ENCODE data around the gene STK32A.
"Not testable (repeated sequence)": the region's sequence is repeated elsewhere in the genome, so short reads cannot be mapped to it uniquely, and the experiment has no call there.

Gene STK32A

DNA sequence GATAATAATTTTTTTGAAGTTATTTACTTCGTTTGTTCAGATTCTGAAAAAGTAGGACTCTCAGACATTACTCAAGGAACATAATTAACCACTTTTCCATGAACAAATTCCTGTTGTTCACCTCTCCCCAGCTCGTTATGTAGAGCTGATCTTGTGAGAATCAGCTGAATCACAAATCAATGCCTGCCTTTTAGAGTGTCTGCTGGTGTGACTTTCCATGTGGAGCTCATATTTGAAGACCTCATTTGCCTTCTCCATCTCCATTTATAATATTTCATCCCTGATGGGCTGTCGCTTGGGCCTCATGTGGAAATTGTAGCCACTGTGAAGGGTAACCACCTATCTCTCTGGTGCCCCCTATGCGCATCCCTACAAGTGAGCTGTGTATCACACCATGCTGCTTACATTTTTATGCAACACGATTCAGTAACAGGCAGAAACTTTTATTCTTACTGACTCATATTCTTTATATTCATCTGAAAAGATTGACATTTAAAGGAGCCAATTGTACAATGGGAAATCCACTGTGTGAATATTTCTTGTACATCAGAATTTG is 111.3 kb downstream of the STK32A start:
- DNase-seq (ENCODE audit: low read depth), result no peak

DNA sequence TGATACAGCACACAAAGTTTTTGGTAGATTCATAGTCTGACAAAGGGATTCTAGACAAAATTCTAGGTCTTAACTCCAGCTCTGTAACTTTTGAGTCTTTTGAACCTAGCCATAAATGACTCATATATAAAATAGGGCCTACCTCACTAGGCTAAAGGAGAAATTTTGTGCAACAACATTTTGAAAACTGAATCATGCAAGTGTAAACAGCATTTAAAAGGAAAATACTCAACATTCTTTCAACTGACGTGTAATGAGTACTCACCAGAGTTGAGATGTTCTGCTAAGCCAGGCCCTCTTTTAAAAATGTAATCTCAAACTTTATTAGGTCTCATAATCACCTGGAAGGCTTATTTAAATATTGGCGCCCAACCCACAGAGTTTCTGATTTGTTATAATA is 113.2 kb downstream of the STK32A start:
- DNase-seq (ENCODE audit: low read depth), result no peak

DNA sequence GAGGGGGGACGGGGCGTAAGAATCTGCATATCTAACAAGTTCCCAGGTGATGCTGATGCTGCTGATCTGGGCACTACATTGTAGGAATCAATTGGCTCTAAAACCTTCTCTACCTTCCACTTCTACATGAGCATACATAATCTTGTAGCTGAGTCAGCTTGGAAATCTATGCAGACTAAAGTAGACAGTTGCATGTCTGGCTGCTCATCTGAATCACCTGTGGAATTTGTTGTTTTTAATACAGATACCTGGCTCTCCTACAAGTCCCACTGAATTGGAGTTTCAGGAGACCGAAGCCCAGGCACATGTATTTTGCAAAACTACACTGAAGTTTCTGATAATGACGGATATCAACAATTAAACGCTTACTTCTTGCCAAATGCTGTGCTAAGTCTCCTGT is 113.6 kb downstream of the STK32A start:
- DNase-seq (ENCODE audit: low read depth), result no peak

DNA sequence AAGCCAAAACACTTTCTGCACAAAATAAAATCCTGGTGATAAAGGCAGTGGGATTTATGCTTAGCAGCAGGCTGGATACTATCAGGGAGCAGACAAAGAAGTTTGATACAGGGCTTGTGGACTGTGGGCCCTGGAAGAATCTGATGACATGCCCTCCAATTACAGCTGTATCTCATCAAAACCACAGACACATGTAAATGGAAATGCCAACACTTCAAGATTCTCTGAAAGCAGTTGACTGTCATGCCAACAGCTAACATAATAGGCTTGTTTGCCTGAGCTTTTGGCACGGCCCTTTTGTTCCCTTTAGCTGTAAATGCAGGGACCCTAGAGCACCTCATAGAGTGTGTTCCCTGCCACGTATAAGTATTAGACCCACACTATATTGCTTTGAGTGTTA is 114.4 kb downstream of the STK32A start:
- DNase-seq (ENCODE audit: low read depth), result no peak

DNA sequence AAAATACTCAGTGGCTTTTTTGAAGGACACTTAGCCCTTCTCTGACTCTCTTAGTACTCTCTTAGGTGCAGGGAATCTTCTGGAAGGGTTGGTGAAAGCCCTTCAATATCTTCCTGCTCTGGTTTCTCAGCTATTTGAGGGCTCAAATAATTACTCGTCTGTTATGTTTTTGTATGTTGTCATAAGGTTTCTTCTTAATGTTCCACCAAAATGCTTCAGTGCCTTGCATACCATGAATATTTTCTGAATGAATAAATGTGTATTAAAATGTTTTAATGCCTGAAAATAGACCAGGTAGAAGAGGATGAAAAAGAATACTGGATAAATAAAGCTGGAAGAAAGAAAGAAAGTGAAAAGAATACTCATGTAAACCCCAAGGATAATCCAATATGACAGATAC is 124.3 kb downstream of the STK32A start:
- no peak for DNase-seq (ENCODE audit: low read depth)

DNA sequence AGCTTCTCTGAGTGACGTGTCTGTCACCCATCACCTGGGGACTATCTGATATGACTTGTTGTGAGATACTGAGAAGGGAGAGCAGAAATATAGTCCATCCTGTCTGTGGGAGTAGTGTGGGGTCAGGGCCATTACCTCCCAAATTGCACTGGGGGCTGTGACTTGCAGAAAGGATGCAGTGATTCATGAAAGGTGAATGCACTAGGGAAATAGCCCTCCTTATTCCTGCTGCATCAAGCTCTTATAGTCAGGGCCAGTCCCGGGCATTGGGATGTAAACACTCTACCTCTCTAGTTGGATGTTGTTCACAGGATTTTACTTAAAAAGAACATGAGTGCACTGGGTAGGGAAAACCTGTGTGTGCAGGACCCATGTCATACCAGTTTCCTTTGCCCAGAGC is 124.8 kb downstream of the STK32A start:
- no peak for DNase-seq (ENCODE audit: low read depth)

DNA sequence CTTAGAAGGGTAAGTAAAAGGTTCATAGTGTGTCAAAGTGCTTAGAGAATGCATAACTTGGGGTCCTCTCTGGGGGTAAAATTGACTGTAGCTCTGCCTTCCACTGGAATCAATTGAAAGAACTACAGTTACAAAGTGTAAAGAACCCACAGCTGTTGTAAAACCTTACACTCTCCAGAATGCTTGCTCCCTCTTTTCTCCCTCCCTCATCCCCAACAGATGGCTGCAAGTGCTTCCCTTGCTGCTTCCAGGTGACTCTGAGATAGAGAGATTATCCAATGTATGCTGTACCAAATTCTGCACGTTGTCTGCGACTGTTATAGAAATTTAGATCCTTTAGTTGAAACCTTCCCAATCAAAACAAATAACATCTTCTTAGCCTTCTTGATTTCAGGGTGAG is 126.0 kb downstream of the STK32A start:
- DNase-seq (ENCODE audit: low read depth), result no peak

DNA sequence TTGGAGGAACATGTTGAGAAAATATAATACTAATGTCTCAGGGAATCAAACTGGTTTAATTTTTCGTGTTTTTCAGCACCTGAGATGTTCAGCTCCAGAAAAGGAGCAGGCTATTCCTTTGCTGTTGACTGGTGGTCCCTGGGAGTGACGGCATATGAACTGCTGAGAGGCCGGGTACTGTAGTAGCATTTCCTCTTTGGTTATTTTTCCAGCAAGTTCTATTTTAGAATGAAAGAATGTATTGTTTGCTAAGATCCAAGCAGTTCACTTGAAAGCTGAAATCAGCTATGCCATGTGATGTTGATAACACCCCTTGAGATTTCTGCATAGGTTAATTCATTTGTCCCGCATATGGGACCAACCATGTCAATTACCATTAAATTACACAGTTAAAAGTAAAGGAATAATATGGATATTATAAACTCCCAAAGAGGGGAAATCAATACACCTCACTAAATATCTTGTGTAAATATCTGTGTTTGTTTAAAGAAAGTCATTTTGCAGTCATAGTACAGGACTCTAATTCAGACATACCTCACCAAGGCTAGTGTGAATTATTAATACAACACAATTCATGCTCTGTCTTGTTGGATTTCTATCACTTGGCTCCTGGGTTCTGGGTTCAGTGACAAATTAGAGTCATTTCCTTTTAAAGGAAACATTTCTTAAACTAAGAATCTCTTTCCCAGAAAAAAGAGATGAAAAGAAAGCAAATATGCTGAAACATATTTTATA is 126.8 kb downstream of the STK32A start:
- DNase-seq (ENCODE audit: low read depth), result no peak

DNA sequence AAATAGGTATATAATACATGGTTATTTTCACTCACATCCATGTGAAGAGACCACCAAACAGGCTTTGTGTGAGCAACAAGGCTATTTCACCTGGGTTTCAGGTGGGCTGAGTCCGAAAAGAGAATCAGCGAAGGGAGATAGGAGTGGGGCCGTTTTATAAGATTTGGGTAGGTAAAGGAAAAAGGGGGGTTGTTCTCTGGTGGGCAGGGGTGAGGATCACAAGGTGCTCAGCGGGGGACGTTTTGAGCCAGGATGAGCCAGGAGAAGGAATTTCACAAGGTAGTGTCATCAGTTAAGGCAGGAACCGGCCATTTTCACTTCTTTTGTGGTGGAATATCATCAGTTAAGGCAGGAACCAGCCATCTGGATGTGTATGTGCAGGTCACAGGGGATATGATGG is 132.6 kb downstream of the STK32A start:
- DNase-seq (ENCODE audit: low read depth), result not testable (repeated sequence)

DNA sequence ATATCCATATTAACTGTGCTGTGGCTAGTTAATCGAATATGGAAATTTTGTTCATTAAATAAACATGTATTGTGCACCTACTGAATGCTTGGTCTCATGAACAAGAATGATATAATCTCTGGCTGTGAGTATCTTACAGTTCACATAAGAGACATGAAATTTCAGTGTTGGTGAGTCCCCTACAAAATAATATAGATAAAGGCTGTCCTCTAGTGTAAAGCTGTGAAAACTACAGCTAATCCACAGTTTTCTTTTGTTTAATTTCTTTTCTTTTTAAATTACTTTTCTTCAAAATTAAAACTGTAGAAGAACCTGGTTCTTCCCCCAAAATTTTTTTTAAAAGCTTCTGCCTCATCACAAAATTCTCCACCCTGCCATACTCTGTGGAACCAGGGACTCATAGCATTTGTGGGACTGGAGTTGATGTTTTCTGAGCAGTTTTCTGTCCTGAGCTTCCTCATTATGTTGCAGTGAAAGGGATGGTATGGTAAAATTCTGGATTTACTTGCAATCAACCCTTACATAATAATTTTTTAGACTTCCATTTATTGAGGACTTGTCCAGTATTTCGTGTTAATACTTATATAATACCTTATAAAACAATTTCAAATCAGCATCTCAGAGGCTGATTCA is 135.0 kb downstream of the STK32A start:
- DNase-seq (ENCODE audit: low read depth), result no peak

DNA sequence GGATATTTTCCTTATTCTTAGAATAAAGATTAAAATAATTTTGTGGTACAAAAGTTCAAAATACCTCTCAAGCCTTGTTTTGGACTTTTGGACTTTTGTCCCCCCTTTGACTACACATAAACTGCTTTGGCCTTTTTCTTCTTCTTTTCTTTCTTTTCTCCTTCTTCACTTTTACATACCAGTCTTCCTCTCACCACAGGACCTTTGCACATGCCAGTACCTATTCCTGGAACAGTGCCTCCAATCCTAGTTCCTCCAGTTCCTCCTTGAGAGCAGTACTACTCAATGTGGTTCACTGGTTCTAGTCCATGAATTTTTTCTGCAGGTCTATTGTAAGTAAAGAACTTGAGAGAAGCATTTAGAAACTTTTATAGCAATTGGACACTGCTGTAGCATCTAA is 136.5 kb downstream of the STK32A start:
- DNase-seq (ENCODE audit: low read depth), result no peak

DNA sequence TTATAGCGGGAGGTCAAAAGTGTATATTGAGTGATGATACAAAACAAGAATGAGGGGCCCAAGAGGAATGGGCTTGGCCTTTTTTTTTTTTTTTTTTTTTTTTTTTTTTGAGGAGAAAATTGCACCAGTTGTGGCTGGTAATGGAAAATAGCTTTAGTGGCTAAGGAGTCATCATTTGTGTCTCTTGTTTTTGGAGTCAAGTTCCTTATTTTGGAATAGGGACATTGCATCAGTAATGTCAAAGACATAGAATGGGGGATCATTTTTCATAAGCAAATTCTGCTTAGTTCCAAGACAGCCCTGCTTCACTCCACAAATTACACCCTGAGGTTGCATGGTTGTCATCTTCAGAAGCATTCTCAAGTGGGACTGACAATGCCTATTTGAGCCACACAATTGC is 137.4 kb downstream of the STK32A start:
- DNase-seq (ENCODE audit: low read depth), result no peak

DNA sequence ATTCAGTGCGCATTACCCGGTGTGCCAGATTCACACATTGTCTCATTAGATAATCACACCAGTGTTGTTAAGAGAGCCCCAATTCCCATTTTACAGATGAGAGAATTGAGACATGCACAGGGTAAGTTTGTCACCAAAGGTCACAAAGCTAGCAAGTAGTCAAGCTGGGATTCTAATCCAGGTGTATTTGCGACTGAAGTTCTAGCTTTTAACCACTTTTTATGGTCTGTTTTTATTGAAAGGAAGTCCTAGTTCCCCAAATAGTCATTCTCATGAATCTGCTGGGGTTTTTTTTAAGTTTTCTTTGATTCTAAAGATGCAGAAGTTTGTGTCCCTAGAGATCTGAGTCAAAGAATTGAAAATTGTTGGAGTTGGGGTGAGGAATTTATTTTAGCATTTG is 138.5 kb downstream of the STK32A start:
- no peak for DNase-seq (ENCODE audit: low read depth)

DNA sequence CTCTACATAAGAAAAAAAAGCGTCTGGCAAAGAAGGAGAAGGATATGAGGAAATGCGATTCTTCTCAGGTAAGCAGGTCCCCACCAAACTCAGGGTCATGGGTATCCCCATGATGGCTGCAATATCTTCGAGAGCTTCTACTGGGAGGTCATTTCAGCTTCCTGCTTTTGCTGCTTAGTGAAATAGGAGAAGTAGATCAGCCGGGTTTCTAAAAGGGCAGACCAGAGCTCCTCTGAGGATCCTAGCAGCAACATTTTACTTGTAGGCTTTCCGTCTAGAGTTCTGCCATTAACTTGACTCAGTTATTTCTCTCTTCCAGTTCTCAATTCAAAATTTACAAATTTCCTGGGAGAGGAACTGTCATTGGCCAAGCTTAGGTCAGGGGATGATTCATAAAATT is 140.3 kb downstream of the STK32A start:
- no peak for DNase-seq (ENCODE audit: low read depth)

DNA sequence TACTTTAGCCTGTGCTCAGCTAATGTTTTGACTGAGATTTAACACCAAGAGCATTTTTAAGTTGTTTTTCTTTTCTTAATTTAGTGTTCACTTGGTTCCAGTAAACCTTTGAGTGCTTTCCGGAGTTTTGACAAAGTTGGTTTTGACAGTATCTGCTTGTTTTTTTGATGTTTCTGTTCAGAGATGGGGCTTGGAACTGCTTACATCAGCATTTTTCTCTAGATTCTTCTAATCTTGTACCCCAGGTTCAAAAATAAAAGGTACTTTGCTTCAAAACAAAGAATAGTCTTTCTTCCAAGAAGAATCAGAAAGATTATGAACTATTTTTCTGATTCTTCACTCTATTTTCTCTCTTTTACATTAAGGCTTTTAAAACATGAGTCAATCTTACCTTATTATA is 142.9 kb downstream of the STK32A start:
- no peak for DNase-seq (ENCODE audit: low read depth)

DNA sequence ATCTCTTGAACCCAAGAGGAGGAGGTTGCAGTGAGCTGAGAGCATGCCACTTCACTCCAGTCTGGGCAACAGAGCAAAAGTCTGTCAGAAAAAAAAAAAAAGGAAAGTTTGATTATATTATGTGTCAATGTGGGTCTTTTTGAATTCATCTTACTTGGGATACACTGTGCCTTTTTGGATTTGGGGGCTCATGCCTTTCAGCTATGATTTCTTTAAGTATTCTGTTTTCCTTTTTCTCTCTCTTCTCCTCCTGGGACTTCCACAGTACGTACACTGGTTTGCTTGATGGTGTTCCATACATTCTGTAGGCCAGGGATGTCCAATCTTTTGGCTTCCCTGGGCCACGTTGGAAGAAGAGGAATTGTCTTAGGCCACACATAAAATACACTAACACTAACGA is 146.7 kb downstream of the STK32A start:
- DNase-seq (ENCODE audit: low read depth), result no peak

DNA sequence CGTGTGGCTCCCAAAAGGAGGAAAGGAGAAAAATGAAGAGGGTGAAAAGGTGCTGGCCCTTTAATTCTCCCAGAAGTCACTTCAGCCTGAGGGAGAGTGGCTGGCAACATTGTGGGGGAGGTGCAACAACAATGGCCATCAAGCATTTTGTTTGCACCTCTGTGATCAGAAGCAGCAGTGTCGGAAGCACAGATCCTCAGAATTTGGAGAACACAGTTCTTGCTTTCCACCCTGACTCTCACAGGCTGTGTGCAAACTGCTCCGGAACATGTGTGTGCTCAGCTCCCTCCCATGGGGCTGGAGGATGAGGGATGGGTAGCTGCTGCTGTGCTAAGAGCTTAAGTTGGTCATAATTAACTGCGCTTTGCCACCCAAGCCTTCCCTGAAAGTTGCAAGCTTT is 147.9 kb downstream of the STK32A start:
- no peak for DNase-seq (ENCODE audit: low read depth)

DNA sequence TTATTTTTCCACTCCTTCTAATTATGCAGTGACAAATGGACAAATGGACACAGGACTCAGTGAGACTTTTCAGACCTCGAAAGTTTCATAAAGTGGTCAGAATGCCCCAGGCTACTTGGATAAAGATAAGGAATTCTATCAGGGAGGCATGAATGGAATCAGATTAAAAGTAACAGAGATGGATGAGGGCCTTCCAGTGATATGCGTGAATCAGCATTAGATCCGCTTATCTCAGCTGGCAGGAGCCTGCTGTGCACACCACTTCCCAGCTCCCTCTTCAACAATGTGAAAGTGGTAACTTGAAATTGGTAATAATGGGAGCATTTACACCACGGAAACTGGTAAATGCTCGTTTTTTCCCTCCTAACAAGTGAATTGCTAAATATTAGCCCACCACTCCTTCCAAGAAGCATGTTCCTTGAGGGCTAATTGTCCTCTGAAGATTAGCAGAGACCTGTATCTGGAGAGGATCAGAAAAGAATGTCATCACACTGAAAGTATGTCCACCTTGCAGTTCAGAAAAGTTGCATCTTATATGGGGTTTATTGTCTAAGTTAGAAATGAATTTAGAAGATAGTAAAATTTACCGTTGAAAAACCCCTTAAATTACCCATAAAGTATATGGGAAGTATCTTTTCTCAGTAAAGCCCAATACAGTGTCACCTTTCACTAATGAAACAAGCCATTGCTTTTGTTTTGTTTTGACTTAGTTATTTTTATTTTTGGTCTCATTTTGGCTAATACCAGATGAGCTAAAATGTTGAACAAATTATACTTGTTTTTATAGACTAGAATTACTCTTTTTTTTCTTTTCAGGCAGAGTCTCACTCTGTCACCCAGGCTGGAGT is 149.7 kb downstream of the STK32A start:
- DNase-seq (ENCODE audit: low read depth), result no peak

DNA sequence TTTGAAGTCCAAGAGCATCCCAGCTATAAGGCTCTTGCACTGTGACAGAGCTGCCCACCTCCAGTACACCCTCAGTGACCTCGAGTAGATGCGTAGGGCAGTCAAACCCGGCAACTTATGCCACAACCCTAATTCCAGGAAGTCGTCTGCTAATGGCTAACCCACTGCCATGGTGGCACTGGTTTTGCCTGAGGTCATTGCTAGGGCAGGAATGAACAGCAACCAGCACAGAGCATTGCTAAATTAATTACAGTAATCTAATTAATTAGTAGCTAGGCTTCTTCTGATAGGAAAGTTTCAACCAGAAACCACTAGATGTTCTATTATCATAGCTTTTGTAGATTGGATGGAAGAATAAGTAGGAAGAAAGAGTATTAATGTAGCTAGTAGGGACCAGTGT is 152.3 kb downstream of the STK32A start:
- DNase-seq (ENCODE audit: low read depth), result no peak

DNA sequence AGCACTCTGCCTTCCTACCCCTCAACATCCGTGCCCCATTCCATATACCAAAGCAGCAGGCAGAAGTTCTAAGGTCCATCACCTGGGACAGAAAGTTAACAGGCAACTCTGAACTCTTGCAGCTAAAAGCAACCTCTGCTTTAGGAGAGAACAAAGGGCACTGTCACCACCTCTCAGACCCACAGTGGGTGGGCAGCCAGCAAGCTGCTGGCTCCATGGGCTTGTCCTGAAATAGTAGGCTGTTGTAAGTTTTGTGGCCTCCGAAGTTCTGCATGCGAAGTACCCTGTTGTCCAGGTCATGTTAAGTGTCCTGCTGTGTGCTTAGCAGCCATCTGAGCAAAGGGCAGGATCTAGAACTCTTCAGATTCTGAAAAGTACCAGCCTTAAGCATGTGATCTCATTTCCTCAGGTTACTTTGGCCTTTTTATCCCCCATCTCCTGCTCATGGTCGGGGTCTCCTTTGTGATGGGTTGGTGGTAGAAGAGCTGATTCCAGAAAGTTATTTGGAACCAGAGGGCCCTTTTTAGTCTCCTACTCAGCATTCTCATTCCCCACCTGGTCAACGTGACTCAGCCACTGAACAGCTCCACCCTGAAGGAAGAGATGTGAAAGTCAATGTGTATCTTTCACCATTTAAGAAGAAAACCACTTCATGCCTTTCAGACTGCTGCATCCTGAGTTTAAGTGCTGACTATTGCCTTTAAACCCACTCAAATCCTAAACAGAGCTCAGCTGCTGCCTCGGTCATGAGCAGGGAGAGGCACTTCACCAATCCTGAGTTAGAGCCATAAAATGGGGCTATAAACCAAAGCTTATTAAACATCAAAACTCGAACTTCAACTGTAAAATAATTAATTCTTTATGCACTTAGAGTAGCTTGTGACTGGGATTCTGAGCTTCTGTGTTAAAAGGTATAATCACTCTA is 153.6 kb downstream of the STK32A start:
- DNase-seq (ENCODE audit: low read depth), result no peak

DNA sequence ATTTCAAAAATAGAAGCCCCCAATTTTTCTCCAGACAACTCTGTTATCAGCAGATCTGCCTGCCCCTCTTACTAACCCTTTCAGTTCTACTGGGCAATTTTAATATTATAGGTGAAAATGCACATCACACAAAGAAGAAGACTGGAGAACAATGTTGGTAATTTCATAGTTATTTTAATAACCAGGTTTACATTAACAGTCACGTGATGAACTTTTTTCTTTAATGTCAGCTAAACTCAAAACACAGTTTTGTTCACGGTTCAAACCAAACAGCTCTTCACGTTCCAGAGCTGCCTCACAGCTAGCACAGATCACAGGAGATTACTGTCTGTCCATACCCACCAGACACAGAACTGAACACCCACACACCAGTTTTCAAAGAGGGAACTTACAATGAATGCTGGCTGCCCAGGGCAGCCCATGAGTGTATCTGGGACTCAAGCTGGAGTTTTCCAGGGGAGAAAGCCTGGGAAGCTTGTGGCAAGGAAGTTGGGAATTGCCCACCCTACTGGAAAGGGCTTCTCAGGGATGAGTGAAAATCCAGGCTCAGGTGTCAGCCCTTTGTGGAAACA is 155.9 kb downstream of the STK32A start:
- DNase-seq (ENCODE audit: low read depth), result no peak

Data from activated T-cell treated with anti-CD3 and anti-CD28 coated beads for 24 hours (primary cell).